ENCODE measurements around the gene ADD3.

The ADD3 gene

GRCh38 chr10:110007701-110008517 is at the start of gene ADD3:
ADD3 (plus strand) TSS chr10:110007984; CDS start chr10:110100654, 92,670 bp downstream.
- Mint-ChIP-seq H3K27me3 (ENCODE audit: low read depth) (peaks cover 4% of the 10 kb centered on the region), H3K27ac (peak within 1 kb of the TSS; percentile 85), H3K36me3 (ENCODE audit: low read depth) (peaks cover 3% of the 10 kb centered on the region), H3K9me3 (no peaks in the 10 kb centered on the region), H3K4me1 (ENCODE audit: low read depth) (peaks cover 42% of the 10 kb centered on the region), H3K4me3 (peak within 1 kb of the TSS; percentile 95)

DNA sequence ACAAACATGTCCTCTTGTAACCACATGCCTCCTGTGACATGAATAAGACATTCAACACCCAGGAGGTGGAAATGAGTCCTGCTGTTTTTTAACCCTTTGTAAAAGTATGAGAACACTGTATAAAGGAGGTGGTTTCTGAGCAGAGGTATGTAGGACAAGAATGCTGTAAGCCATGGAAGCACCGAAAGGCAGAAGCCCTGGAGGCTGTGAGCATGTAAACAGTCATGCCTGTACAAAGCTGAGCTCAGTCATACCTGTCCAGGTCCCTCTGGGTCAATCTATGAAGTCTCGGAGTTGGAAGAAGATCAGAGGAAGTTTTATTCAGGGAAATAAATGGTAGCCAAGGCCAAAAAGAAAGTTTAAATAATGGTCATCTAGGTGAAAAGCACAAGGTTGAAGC is 49.7 kb upstream of the ADD3 start:
- H3K4me3 Mint-ChIP-seq, result no peak overlapping the region
- H3K9me3 Mint-ChIP-seq, result no peaks in the 10 kb centered on the region
- peaks cover 2% of the 10 kb centered on the region for H3K4me1 Mint-ChIP-seq (ENCODE audit: low read depth)
- H3K27me3 Mint-ChIP-seq (ENCODE audit: low read depth), result peaks cover 10% of the 10 kb centered on the region
- no peak overlapping the region for H3K27ac Mint-ChIP-seq
- no peaks in the 10 kb centered on the region for H3K36me3 Mint-ChIP-seq (ENCODE audit: low read depth)

DNA sequence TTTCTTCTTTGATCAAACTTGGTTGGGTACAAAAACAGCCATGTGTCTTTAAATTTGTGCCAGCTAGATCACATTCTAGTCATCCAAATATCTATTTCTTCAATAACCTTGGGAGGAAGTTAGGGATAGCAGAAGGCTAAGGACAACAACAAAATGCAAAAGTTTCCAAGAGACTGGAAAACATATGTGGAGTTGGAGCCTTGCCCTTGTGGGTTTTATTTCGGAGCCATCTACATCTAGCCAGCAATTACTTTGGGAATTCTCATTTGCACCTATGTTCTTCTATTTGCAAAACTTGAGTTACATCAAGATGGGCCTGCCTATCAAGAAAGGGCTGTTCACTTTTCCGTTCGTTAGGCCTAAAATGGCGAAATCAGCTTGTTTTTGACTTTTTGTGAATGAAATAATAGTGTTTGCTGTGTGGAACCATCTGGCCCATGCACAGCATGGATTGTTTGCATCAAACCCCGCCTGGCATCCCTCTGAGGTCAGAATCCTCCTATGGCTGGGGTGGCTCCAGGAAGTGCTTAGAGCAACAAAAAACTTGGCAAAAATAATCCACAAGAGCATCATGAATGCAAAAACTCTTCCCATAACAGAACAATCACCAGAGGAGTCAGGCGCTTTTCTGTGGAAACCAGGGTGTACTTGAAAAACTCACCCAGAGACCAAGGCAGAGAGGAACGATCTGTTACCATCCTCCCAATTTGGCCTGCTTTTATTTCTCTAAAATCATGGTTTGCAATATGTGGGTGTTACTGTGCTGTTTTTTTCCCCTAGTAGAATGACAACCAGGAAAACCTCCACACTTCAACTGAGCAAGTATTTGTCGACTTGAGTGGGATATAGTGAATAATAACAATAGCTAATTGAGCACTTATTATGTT is 48.3 kb upstream of the ADD3 start:
- no peaks in the 10 kb centered on the region for H3K36me3 Mint-ChIP-seq (ENCODE audit: low read depth)
- no peak overlapping the region for H3K4me3 Mint-ChIP-seq
- no peaks in the 10 kb centered on the region for H3K9me3 Mint-ChIP-seq

GRCh38 chr10:109960682-109961081 is 47.1 kb upstream of the ADD3 start:
- H3K36me3 Mint-ChIP-seq (ENCODE audit: low read depth), result no peaks in the 10 kb centered on the region
- peaks cover 12% of the 10 kb centered on the region for H3K27me3 Mint-ChIP-seq (ENCODE audit: low read depth)
- peaks cover 2% of the 10 kb centered on the region for H3K4me1 Mint-ChIP-seq (ENCODE audit: low read depth)
- H3K9me3 Mint-ChIP-seq, result no peaks in the 10 kb centered on the region
- H3K27ac Mint-ChIP-seq, result no peak overlapping the region
- no peak overlapping the region for H3K4me3 Mint-ChIP-seq

More for the DNA sequence above, 48.3 kb upstream of the ADD3 start:
- Mint-ChIP-seq H3K27me3 (ENCODE audit: low read depth) (peaks cover 7% of the 10 kb centered on the region), H3K4me1 (ENCODE audit: low read depth) (peaks cover 2% of the 10 kb centered on the region), H3K27ac (no peak overlapping the region)

DNA sequence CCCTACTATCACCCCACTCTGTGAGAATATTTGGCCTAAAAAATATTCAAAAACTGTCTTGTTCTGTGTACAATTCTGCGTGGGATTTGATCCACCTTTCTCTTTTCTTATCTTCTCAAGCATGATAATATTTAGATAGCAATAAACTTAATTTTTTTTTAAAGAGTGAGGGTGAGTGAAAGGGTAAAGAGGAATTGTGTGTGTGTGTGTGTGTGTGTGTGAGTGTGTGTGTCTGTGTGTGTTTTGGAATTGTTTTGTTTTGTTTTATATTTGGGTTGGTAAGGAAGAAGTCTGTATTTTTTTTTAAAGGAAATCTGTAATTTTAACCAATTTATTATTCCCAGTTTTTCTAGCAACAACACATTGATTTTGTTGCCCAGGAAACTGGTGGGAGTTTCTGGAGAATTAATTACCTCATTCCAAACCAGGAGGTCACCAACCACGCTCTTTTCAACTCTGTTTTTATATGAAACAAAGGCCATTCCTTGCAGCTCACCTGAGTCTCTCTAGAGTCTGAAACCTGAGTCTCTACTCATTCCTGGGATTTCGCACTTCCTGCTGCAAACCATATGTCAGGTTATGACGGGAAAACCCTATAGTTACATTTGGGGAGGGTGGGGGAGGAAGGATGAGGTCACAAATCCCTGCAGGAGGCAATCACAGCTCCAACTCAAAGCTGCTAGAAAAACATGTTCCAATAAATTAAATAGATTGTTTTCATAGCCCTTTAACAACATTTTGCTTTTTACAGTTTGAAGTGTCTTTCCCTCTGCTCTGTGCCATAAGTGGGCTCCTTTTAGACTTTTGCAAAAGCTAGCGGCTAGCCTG is 46.4 kb upstream of the ADD3 start:
- no peaks in the 10 kb centered on the region for H3K36me3 Mint-ChIP-seq (ENCODE audit: low read depth)
- peaks cover 2% of the 10 kb centered on the region for H3K4me1 Mint-ChIP-seq (ENCODE audit: low read depth)
- no peak overlapping the region for H3K4me3 Mint-ChIP-seq
- H3K27ac Mint-ChIP-seq, result no peak overlapping the region
- H3K27me3 Mint-ChIP-seq (ENCODE audit: low read depth), result peaks cover 12% of the 10 kb centered on the region
- H3K9me3 Mint-ChIP-seq, result no peaks in the 10 kb centered on the region

- Mint-ChIP-seq H3K27ac (no peak overlapping the region), H3K27me3 (ENCODE audit: low read depth) (peaks cover 12% of the 10 kb centered on the region), H3K4me3 (no peak overlapping the region), H3K9me3 (no peaks in the 10 kb centered on the region), H3K4me1 (ENCODE audit: low read depth) (no peaks in the 10 kb centered on the region), H3K36me3 (ENCODE audit: low read depth) (no peaks in the 10 kb centered on the region)
These were observed 45.5 kb upstream of the ADD3 start for GRCh38 chr10:109962247-109962646.

DNA sequence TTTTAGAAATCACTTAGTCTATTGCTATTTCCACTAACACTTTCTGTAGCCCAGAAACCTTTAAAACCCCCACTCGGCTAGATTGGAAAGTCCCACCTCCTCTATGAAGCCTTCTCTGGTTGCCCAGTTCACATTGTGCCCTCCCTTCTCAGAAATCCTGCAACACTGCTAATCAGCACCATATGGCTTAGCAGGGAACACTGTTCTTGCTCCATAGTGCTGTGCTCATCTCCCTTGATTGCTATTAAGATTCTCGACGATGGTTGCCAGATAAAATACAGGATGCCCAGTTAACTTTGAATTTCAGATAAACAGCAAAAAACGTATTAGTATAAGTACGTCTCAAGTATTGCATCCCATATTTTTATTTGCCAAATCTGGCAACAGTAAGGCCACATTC is 44.3 kb upstream of the ADD3 start:
- no peaks in the 10 kb centered on the region for H3K9me3 Mint-ChIP-seq
- H3K27me3 Mint-ChIP-seq (ENCODE audit: low read depth), result peaks cover 12% of the 10 kb centered on the region
- H3K27ac Mint-ChIP-seq, result no peak overlapping the region
- no peak overlapping the region for H3K4me3 Mint-ChIP-seq
- no peaks in the 10 kb centered on the region for H3K4me1 Mint-ChIP-seq (ENCODE audit: low read depth)
- no peaks in the 10 kb centered on the region for H3K36me3 Mint-ChIP-seq (ENCODE audit: low read depth)

DNA sequence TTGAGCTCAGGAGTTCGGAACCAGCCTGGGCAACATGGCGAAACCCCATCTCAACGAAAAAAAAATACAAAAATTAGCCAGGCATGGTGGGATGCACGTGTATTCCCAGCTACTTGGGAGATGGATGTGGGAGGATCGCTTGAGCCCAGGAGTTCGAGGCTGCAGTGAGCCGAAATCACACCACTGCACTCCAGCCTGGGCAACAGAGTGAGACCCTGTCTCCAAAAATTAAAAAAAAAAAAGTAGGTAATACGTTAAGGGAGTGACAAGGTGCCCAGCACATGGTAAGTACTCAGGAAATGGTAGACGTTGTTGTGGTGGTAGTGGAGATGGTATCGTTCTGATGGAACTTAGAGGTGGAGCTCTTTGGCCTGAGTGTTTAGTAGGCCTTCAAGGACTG is 43.5 kb upstream of the ADD3 start:
- H3K27me3 Mint-ChIP-seq (ENCODE audit: low read depth), result peaks cover 17% of the 10 kb centered on the region

DNA sequence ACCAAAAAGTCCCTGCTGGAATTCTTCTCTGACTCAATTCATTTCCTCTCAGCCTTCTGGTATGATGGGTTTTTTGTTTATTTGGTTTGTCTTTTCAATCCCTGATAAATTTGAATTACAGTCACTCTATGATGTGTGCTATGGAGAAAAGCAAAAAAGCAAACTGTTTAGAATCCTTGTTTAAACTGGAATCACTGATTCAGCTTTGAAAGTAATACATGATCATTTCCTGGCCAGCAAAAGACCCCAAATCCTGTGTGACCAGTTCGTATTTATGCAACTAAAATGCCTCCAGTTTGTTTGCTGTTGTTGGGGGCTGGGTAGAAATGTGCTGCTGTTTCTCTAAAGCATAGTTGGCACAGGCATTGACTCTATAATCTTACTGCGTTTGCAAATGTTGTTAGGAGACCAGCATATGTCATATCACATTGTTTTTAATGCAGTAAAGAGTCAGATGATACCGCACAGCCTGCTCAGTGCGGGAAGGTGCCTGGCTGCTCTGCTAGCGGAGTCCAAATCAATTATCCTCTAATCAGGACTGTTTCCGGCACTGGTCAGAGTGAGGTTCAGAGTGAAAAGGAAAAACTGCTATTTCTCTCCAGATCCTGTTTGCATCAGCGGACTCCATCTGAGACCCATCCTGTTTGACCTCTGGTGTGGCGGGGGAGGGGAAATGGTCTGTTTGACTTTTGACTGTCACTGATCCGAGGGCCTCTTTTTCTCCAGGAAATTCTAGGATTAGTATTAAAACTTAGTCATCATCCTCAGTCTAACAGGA is 40.6 kb upstream of the ADD3 start:
- Mint-ChIP-seq H3K4me3 (no peak overlapping the region), H3K36me3 (ENCODE audit: low read depth) (no peaks in the 10 kb centered on the region), H3K9me3 (no peaks in the 10 kb centered on the region), H3K27ac (no peak overlapping the region), H3K4me1 (ENCODE audit: low read depth) (no peaks in the 10 kb centered on the region), H3K27me3 (ENCODE audit: low read depth) (peaks cover 17% of the 10 kb centered on the region)

More for the DNA sequence above, 43.5 kb upstream of the ADD3 start:
- H3K4me1 Mint-ChIP-seq (ENCODE audit: low read depth), result no peaks in the 10 kb centered on the region
- H3K36me3 Mint-ChIP-seq (ENCODE audit: low read depth), result no peaks in the 10 kb centered on the region
- H3K9me3 Mint-ChIP-seq, result no peaks in the 10 kb centered on the region
- no peak overlapping the region for H3K4me3 Mint-ChIP-seq
- H3K27ac Mint-ChIP-seq, result no peak overlapping the region

GRCh38 chr10:109967739-109968088 is 40.1 kb upstream of the ADD3 start:
- Mint-ChIP-seq H3K9me3 (no peaks in the 10 kb centered on the region), H3K4me1 (ENCODE audit: low read depth) (no peaks in the 10 kb centered on the region), H3K4me3 (no peak overlapping the region), H3K27ac (no peak overlapping the region), H3K36me3 (ENCODE audit: low read depth) (no peaks in the 10 kb centered on the region), H3K27me3 (ENCODE audit: low read depth) (peaks cover 21% of the 10 kb centered on the region)

DNA sequence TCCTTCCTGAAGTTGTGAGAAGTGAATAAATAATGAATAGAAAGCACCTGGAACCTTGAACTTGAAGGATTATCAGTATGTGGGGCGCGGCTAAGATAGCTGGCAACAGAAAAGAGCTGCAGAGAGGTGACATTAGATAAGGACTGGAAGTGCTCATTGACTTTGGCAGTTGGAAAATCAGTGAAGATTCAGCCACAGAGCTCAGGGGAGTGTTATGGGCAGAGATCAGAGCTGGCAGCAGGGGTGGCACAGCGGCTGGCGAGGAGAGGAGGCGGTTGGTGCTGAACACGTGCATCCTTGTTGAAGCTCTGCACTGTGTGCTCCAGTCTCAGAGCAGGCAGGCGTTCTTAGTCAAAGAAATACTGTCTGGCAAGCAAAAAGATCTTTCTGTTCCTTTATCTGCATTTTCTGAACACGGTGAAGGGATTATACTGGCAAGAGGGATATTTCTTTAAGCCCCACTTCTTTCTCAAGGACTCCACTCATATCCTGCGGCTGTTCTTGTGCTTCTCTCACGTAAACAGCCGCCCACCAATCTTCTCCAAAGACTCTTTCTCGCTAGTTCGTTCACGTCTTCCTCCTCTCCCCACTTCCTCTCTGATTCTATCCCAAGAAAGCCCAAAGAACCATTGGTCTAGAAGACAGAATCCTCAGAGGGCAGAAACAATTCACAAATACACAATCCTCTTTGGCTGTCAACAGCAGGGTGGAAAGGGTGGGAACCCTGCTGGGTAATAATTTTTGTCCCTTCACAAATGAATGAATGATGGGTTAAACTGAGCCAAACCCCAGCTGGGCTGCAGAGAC is 38.6 kb upstream of the ADD3 start:
- H3K9me3 Mint-ChIP-seq, result no peaks in the 10 kb centered on the region
- H3K27ac Mint-ChIP-seq, result no peak overlapping the region
- no peak overlapping the region for H3K4me3 Mint-ChIP-seq
- H3K27me3 Mint-ChIP-seq (ENCODE audit: low read depth), result peaks cover 22% of the 10 kb centered on the region
- H3K36me3 Mint-ChIP-seq (ENCODE audit: low read depth), result no peaks in the 10 kb centered on the region
- no peaks in the 10 kb centered on the region for H3K4me1 Mint-ChIP-seq (ENCODE audit: low read depth)

- peaks cover 22% of the 10 kb centered on the region for H3K27me3 Mint-ChIP-seq (ENCODE audit: low read depth)
These were observed 37.9 kb upstream of the ADD3 start for GRCh38 chr10:109969760-109970346.

DNA sequence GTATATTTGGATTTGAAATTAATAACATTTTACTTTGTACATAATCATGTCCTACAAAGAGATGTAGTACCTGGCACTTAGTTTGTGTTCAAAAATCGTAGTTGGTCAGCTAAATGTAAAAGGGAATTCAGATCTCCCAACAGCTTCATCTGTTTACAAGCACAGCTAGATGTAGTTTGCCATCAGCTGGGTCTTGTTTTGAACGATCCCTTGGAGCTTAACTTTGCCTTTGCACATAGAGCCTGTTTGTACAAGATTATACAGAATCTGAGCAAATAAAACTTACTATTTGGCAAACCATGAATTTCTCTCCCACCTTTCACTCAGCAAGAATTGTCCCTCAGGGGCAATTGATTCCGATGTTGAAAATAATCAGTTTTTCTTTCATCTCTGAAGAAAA is 36.1 kb upstream of the ADD3 start:
- Mint-ChIP-seq H3K9me3 (no peaks in the 10 kb centered on the region), H3K36me3 (ENCODE audit: low read depth) (no peaks in the 10 kb centered on the region), H3K4me1 (ENCODE audit: low read depth) (no peaks in the 10 kb centered on the region), H3K4me3 (no peak overlapping the region), H3K27ac (no peak overlapping the region), H3K27me3 (ENCODE audit: low read depth) (peaks cover 19% of the 10 kb centered on the region)

More at GRCh38 chr10:109969760-109970346, 37.9 kb upstream of the ADD3 start:
- Mint-ChIP-seq H3K36me3 (ENCODE audit: low read depth) (no peaks in the 10 kb centered on the region), H3K4me1 (ENCODE audit: low read depth) (no peaks in the 10 kb centered on the region), H3K9me3 (no peaks in the 10 kb centered on the region), H3K4me3 (no peak overlapping the region), H3K27ac (no peak overlapping the region)

Data from T-helper 1 cell treated with Interleukin-12 subunit alpha and Interleukin-12 subunit beta and Interleukin-4 antibody, amounts not matched to agents 30 μg/mL and 1 μg/mL, for 36 hours (primary cell).